IMR-90 (cell line): Measurements from ENCODE around the gene RPE. TPM values are rescaled to one million over a fixed set of nuclear protein-coding genes. Genes with fewer than 3 reads are reported as not detected.

ENCODE experiments used
- ATAC-seq: fragments of 200-7000 bp; cut with Tn5 transposase; 2 replicates; pipeline ENCODE4 v1.9.1; 2020; ENCODE audit warnings: low read depth, mild to moderate bottlenecking, moderate library complexity
- BruUV-seq: library from RNA; stranded (reverse); fragments of 400-500 nt; replicated peaks from 2 replicates; lab custom pipeline; 2021; lab: Mats Ljungman, UMichigan
- CTCF ChIA-PET: fragments of 300-600 bp; formaldehyde crosslinking; extraction: SDS; loops from one replicate; lab custom pipeline; 2021; ENCODE audit warnings: antibody characterized with exemption; lab: Yijun Ruan, JAX
- POLR2A ChIA-PET: fragments of 300-600 bp; sonication (Branson Sonifier 250); formaldehyde crosslinking; loops from one replicate; lab custom pipeline; 2022; ENCODE audit warnings: antibody characterized with exemption; ENCODE audit not compliant: unreplicated experiment; lab: Charles Lee
- DNase-seq: peaks from one replicate; pipeline ENCODE4 v3.0.0; 2013
- H2AFZ ChIP-seq: replicated peaks from 2 replicates; pipeline ENCODE3; 2013; ENCODE audit warnings: low read length, mild to moderate bottlenecking; ENCODE audit not compliant: poor library complexity
- H2AK5ac ChIP-seq: 2 replicates; pipeline ENCODE4 v1.6.1; 2013; ENCODE audit warnings: low read depth, low read length, inconsistent platforms
- H2AK9ac ChIP-seq: replicated peaks from 2 replicates; pipeline ENCODE3; 2013; ENCODE audit warnings: mild to moderate bottlenecking, low read depth, low read length, moderate library complexity; ENCODE audit not compliant: poor library complexity
- H2BK120ac ChIP-seq: 2 replicates; pipeline ENCODE4 v1.6.1; 2013; ENCODE audit warnings: low read depth, low read length, inconsistent platforms
- H2BK15ac ChIP-seq: 3 replicates; pipeline ENCODE4 v1.6.1; 2013; ENCODE audit warnings: low read depth, low read length, inconsistent platforms
- H2BK20ac ChIP-seq: 2 replicates; pipeline ENCODE4 v1.6.1; 2013; ENCODE audit warnings: low read depth, mild to moderate bottlenecking, inconsistent platforms, low read length, moderate library complexity
- H2BK5ac ChIP-seq: 2 replicates; pipeline ENCODE4 v1.6.1; 2013; ENCODE audit warnings: mild to moderate bottlenecking, low read depth, low read length, inconsistent platforms; ENCODE audit not compliant: poor library complexity, severe bottlenecking
- H3K14ac ChIP-seq: replicated peaks from 2 replicates; pipeline ENCODE4 v1.6.1; 2013; ENCODE audit warnings: low read depth, low read length, inconsistent platforms
- H3K18ac ChIP-seq: 2 replicates; pipeline ENCODE4 v1.6.1; 2013; ENCODE audit warnings: low read depth, low read length, control low read depth
- H3K23ac ChIP-seq: 2 replicates; pipeline ENCODE4 v1.6.1; 2013; ENCODE audit warnings: low read depth, low read length, inconsistent platforms
- H3K27ac ChIP-seq: 2 replicates; pipeline ENCODE4 v1.5.1; 2013; ENCODE audit warnings: mild to moderate bottlenecking, control low read depth, low read length; ENCODE audit not compliant: insufficient read depth
- H3K27me3 ChIP-seq: 2 replicates; pipeline ENCODE4 v1.6.1; 2013; ENCODE audit warnings: low read length; ENCODE audit not compliant: control insufficient read depth, insufficient read depth
- H3K36me3 ChIP-seq: 2 replicates; pipeline ENCODE4 v1.6.1; 2013; ENCODE audit warnings: low read length, mixed read lengths; ENCODE audit not compliant: control insufficient read depth, insufficient read depth
- H3K4ac ChIP-seq: 2 replicates; pipeline ENCODE4 v1.6.1; 2013; ENCODE audit warnings: low read depth, low read length, inconsistent platforms
- H3K4me1 ChIP-seq: 2 replicates; pipeline ENCODE4 v1.6.1; 2013; ENCODE audit warnings: low read length, mixed read lengths; ENCODE audit not compliant: control insufficient read depth, insufficient read depth
- H3K4me2 ChIP-seq: 2 replicates; pipeline ENCODE4 v1.6.1; 2013; ENCODE audit warnings: low read depth, mild to moderate bottlenecking, control low read depth, low read length, moderate library complexity
- H3K4me3 ChIP-seq: 2 replicates; pipeline ENCODE4 v1.5.1; 2013; ENCODE audit warnings: low read depth, mild to moderate bottlenecking, control low read depth, low read length, moderate library complexity; ENCODE audit not compliant: insufficient read depth
- H3K56ac ChIP-seq: 2 replicates; pipeline ENCODE4 v1.6.1; 2013; ENCODE audit warnings: low read length, inconsistent platforms; ENCODE audit not compliant: insufficient read depth; ENCODE audit errors: extremely low read depth
- H3K79me1 ChIP-seq, 2 experiments: 2 replicates each; pipeline ENCODE4 v1.6.1; 2013; ENCODE audit warnings: low read length in 2 of 2, inconsistent platforms in 1 of 2, low read depth in 1 of 2
- H3K9ac ChIP-seq: 2 replicates; pipeline ENCODE4 v1.6.1; 2013; ENCODE audit warnings: low read depth, low read length, control low read depth
- H3K9me1 ChIP-seq: 2 replicates; pipeline ENCODE4 v1.6.1; 2013; ENCODE audit warnings: low read length, inconsistent platforms; ENCODE audit not compliant: insufficient read depth
- H3K9me3 ChIP-seq: 2 replicates; pipeline ENCODE4 v1.6.1; 2013; ENCODE audit warnings: low read length; ENCODE audit not compliant: control insufficient read depth, insufficient read depth
- H4K20me1 ChIP-seq: 2 replicates; pipeline ENCODE4 v1.6.1; 2013; ENCODE audit warnings: low read length, inconsistent platforms; ENCODE audit not compliant: insufficient read depth
- H4K5ac ChIP-seq: 2 replicates; pipeline ENCODE4 v1.6.1; 2013; ENCODE audit warnings: mild to moderate bottlenecking, low read depth, low read length, control low read depth
- H4K8ac ChIP-seq, 2 experiments: 2 replicates each; pipeline ENCODE4 v1.6.1; 2013; ENCODE audit warnings: low read depth in 2 of 2, low read length in 2 of 2, control low read depth in 1 of 2, inconsistent platforms in 1 of 2
- H4K91ac ChIP-seq: 2 replicates; pipeline ENCODE4 v1.6.1; 2013; ENCODE audit warnings: low read depth, low read length, inconsistent platforms; ENCODE audit not compliant: insufficient read depth
- MAZ ChIP-seq: IDR thresholded peaks from 2 replicates; pipeline ENCODE4 v1.6.1; 2012; ENCODE audit warnings: low read depth, mild to moderate bottlenecking, low read length, improper control_type of control experiment, moderate library complexity, borderline replicate concordance
- SMC3 ChIP-seq: fragments of 150-350 bp; IDR thresholded peaks from 2 replicates; pipeline ENCODE4 v1.6.1; 2016; ENCODE audit warnings: low read depth, mild to moderate bottlenecking, antibody characterized with exemption, low read length, moderate library complexity
- whole genome bisulfite sequencing, 2 experiments: methylation state at CpG; one replicate each; pipeline versions ENCODE4 v1.1.5 to v1.1.7; 2013; ENCODE audit warnings: missing lambda C conversion rate in 2 of 2; ENCODE audit not compliant: insufficient read length in 1 of 2; ENCODE audit errors: extremely low coverage in 2 of 2; 5-methylcytosine and 5-hydroxymethylcytosine counted together
- dilution Hi-C: fragments of 300-500 bp; cut with HindIII; formaldehyde crosslinking; loops from one replicate; pipeline ENCODE4 v1.14.3; 2018; ENCODE audit warnings: low sequenced_read_pairs; ENCODE audit not compliant: unreplicated experiment
- in situ Hi-C: fragments of 300-500 bp; cut with MboI; formaldehyde crosslinking; loops from 3 replicates; pipeline ENCODE4 v1.14.3; 2019; ENCODE audit warnings: low sequenced_read_pairs, inconsistent platforms, mixed read lengths
- intact Hi-C: fragments of 100-400 bp; cut with micrococcal nuclease; formaldehyde crosslinking; loops from 2 replicates; pipeline ENCODE4 v1.10.0; 2022
- polyA plus RNA-seq, 3 experiments: library from polyadenylated mRNA; depleted of rRNA; stranded (reverse); fragments of >200 nt; gene quantifications; 2 replicates each; pipeline ENCODE4 v1.2.3, GENCODE V29; 2012; ENCODE audit warnings: low replicate concordance in 1 of 3
- total RNA-seq: library from RNA; depleted of rRNA; stranded (reverse); fragments of >200 nt; gene quantifications from 2 replicates; pipeline ENCODE4 v1.2.3, GENCODE V29; 2012

RPE gene
- total and polyA plus RNA-seq, 2 of the 4 experiments (the other 2 are of a cell fraction) = 66.7 to 339 TPM

DNA sequence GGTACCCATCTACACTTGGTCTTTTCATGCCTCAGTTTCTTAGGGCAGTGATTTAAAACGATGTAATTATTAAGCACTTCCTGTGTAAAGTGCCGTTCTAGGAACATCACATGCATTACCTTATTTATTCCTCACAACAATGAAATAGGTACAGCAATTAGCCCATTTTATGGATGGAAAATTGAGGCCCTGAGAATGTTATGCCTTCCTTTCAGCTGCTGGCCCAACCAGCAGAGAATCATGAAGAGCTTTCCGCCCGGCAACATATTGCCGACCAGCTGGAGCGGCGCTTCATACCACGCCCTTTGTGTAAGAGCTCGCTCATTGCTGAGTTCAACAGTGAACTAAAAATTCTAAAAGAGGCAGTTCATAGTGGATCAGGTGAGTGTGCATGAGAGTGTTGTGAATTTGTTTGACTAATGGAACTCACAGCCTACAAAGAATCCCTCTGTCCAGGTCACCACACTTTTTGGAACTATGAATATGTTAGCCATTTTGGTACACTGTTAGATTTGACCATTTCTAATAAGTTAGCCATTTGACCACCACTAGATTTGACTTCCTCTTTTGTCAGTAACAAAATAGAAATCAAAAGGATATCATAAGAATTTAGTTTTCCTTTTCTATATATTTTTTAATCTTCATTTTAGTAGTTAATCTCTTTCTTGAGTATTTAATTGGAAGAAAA is 25.6 kb upstream of the RPE start:
- no peak overlapping the region for H2AFZ ChIP-seq
- no peak overlapping the region for H2AK9ac ChIP-seq
- WGBS, 2 experiments = 80% methylated on average over 1 of the region's 9 CpGs; no CpG with 5 or more reads in 1 of the 2 experiments
- H3K14ac ChIP-seq = no peak overlapping the region
- TF ChIP-seq SMC3 (no peak), MAZ (no peak)
- no peak overlapping the region for H3K9ac ChIP-seq
- no peak overlapping the region for H3K4me2 ChIP-seq
- intact Hi-C loops (loop anchor here (1.0 kb wide), 2 partner anchors 218 to 222 kb away; no protein-coding TSS in a partner anchor), in situ Hi-C loops (loop anchor here (5.0 to 10.0 kb wide), 2 partner anchors 220 to 418 kb away; no protein-coding TSS in a partner anchor), dilution Hi-C loops (no loop called here)
- H3K56ac ChIP-seq = no peak overlapping the region
- no peak overlapping the region for H4K5ac ChIP-seq
- ATAC-seq (no peak), DNase-seq (no peak)
- H2AK5ac ChIP-seq = no peak overlapping the region
- H3K27me3 ChIP-seq = no peaks in the 10 kb centered on the region; the same call in 1 of the 2 replicates
- no peaks in the 10 kb centered on the region for H3K4me1 ChIP-seq
- ChIA-PET CTCF (interaction anchor here (1.0 to 2.9 kb wide), 3 partner anchors 16 to 222 kb away, joined by 3 to 12 read pairs (median 7); no protein-coding TSS in a partner anchor), POLR2A (no interaction called here)
- BruUV-seq = no TSS peak
- H3K9me3 ChIP-seq = no peaks in the 10 kb centered on the region
- H2BK5ac ChIP-seq = no peak overlapping the region
- H3K23ac ChIP-seq = no peak overlapping the region
- no peaks in the 10 kb centered on the region for H3K79me1 ChIP-seq
- H3K4me3 ChIP-seq = no peak overlapping the region
- no peak overlapping the region for H4K8ac ChIP-seq
- no peaks in the 10 kb centered on the region for H4K20me1 ChIP-seq
- no peak overlapping the region for H3K27ac ChIP-seq
- no peak overlapping the region for H3K18ac ChIP-seq
- no peaks in the 10 kb centered on the region for H3K36me3 ChIP-seq
- H2BK120ac ChIP-seq = no peak overlapping the region
- H4K91ac ChIP-seq = no peak overlapping the region
- H2BK20ac ChIP-seq = no peak overlapping the region
- H2BK15ac ChIP-seq = no peak overlapping the region
- H3K9me1 ChIP-seq = no peaks in the 10 kb centered on the region
- no peak overlapping the region for H3K4ac ChIP-seq
